ENCODE measurements around the gene NFATC1. TPM values are rescaled to one million over a fixed set of nuclear protein-coding genes. Genes with fewer than 3 reads are reported as not detected.
A peak's percentile ranks its signal among the peaks of the same experiment; 100 is the strongest.

NFATC1 gene
- polyA plus RNA-seq, 2 donors = 1.3 to 1.9 TPM

GRCh38 chr18:79395308-79395640 is 456 bp upstream of the NFATC1 start:
- Histone ChIP-seq H3K4me1 (ENCODE audit: control insufficient read depth in 2 of 2, insufficient read depth in 2 of 2, low read length in 1 of 2) (peaks cover 0 to 7% of the 10 kb centered on the region in 2 donors), H3K4me3 (ENCODE audit: low read depth in 1 of 2, low read length in 2 of 2) (peak overlapping the region in 1 of 2 donors; percentile 48), H3K27ac (ENCODE audit: low read depth in 2 of 2, low read length in 1 of 2) (peak overlapping the region in 1 of 2 donors; percentile 85), H3K36me3 (ENCODE audit: control insufficient read depth in 2 of 2, insufficient read depth in 2 of 2, low read length in 1 of 2) (no peaks in the 10 kb centered on the region), H3K9me3 (ENCODE audit: control insufficient read depth in 2 of 2, insufficient read depth in 1 of 2, low read depth in 1 of 2, low read length in 1 of 2) (no peaks in the 10 kb centered on the region), H3K27me3 (ENCODE audit: control insufficient read depth in 1 of 2, insufficient read depth in 2 of 2, low read length in 2 of 2) (peaks cover 5% of the 10 kb centered on the region in 2 donors)
- 0% methylated on average over 13 to 23 of the region's 34 CpGs for WGBS, 2 donors

DNA sequence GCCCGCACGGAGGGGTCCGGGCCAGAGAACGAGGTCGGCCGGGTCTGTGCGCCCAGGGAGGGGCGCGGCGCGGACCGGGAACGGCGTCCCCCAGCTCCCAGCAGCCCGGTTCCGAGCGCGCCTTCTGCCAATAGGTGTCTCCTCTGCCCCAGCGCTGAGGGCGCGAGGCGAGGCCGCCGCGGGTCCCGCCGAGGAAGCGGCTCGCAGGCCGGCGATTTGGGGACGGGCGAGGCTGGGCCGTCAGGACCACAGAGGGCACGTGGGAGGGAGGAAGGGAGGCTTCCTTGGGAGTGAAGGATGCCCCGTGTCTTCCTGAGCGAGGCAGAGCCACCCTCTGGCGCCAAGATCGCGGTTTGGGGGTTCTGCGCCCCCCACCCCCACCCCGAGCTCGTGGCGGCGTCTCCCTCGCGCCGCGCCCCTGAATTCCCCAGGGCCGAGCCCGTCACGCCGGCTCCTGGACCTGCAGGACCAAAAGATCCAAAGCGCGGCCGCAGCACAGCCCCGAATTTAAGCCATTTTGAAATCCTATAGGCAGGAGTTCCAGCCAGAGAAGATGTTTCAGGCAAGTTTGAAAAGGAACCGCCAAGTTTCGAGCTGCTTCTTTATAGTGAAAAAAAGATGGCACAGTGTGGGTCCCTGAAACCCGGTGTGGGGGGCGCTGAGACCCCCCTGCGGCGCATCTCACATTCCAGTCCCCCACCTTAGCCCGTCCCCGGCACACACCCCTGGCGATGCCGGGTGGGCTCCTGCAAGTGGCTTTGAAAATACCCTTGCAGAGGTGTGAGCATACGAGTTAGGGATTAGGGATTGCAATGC is 909 bp downstream of the NFATC1 start:
- Histone ChIP-seq H3K9me3 (ENCODE audit: control insufficient read depth in 2 of 2, insufficient read depth in 1 of 2, low read depth in 1 of 2, low read length in 1 of 2) (no peaks in the 10 kb centered on the region), H3K4me1 (ENCODE audit: control insufficient read depth in 2 of 2, insufficient read depth in 2 of 2, low read length in 1 of 2) (peaks cover 0 to 7% of the 10 kb centered on the region in 2 donors), H3K27ac (ENCODE audit: low read depth in 2 of 2, low read length in 1 of 2) (peak overlapping the region in 1 of 2 donors; percentile 69), H3K4me3 (ENCODE audit: low read depth in 1 of 2, low read length in 2 of 2) (peak overlapping the region; percentile 27 to 48), H3K27me3 (ENCODE audit: control insufficient read depth in 1 of 2, insufficient read depth in 2 of 2, low read length in 2 of 2) (peaks cover 3% of the 10 kb centered on the region in 2 donors), H3K36me3 (ENCODE audit: control insufficient read depth in 2 of 2, insufficient read depth in 2 of 2, low read length in 1 of 2) (no peaks in the 10 kb centered on the region)
- WGBS, 2 donors = 7 to 10% methylated on average over 65 to 68 of the region's 68 CpGs

DNA sequence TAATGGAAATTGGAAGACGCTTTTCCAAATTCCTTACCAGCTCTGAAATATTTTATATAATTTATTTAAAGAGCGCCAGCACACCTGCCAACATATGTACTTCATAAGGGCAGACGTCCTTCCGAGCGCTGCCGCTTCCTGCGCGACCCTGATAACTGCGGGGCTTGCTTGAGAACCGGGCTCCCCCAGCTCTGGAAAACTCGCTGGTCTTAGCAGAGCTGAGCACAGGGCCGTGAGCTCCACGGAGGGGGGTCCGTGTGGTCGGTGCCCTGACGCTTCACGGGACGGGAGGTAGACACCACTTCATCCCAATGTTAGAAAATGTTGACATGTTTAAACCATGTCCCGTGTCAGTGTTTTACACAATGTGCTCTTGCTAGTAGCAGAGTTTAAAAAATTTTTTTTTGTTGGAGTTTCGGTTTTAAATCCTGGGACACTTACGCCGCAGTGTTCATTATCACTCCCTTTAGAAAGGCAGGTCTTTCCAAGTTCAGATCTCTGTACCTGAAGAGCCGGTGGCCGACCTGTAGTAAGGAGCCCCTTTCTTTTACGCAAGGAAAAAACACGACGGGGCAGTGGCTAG is 1.6 kb downstream of the NFATC1 start:
- no peak overlapping the region for H3K4me3 ChIP-seq (ENCODE audit: low read depth in 1 of 2, low read length in 2 of 2)
- H3K36me3 ChIP-seq (ENCODE audit: control insufficient read depth in 2 of 2, insufficient read depth in 2 of 2, low read length in 1 of 2) = no peaks in the 10 kb centered on the region
- H3K27ac ChIP-seq (ENCODE audit: low read depth in 2 of 2, low read length in 1 of 2) = no peak overlapping the region
- WGBS, 2 donors = 67 to 89% methylated on average over 27 of the region's 27 CpGs
- no peaks in the 10 kb centered on the region for H3K27me3 ChIP-seq (ENCODE audit: control insufficient read depth in 1 of 2, insufficient read depth in 2 of 2, low read length in 2 of 2)
- H3K9me3 ChIP-seq (ENCODE audit: control insufficient read depth in 2 of 2, insufficient read depth in 1 of 2, low read depth in 1 of 2, low read length in 1 of 2) = no peaks in the 10 kb centered on the region
- H3K4me1 ChIP-seq (ENCODE audit: control insufficient read depth in 2 of 2, insufficient read depth in 2 of 2, low read length in 1 of 2) = peaks cover 4 to 7% of the 10 kb centered on the region in 2 donors

DNA sequence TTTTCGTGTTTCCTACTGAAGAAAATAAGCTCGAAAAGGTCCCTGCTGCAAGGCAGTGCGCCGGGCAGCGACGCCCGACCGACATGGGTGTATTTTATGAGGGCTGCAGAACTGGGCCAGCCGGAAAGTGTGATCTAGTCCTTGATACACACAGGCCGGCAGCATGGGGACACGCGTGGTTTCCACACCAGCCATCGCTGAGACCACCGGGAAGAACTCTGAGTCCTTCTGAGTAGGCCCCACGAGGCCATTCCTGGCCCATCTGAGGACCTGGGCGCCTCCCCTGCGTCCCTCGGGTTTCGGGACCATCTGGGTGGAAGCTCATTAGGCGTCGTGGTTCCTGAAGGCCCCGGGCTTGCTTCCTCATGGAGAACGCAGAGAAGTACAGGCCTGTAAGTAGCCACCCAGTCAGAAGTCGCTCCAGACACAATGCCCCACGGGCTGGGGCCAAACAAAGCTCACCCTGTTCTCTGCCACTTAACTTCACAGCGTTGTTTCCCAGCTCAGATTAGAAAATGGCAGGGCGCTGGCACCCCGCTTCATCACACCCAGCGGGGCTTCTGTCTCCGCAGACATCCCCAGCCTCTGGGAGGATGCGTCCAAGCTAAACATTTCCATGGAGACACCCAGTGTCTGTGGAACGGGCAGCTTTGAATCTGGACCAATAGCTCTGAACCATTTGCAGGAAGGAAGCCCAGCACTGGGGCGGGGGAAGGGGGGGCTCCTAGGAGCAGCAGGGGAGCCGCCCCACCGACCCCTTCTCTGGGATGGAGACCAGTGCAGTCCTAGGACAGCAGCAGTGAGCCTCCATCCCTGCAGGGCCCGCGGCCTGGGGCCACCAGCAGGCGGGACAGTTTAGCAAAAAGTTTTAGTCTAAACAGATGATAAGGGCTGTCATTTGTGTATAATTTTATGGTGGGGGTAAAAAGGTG is 2.4 kb downstream of the NFATC1 start:
- Histone ChIP-seq H3K4me1 (ENCODE audit: control insufficient read depth in 2 of 2, insufficient read depth in 2 of 2, low read length in 1 of 2) (peaks cover 6 to 8% of the 10 kb centered on the region in 2 donors), H3K36me3 (ENCODE audit: control insufficient read depth in 2 of 2, insufficient read depth in 2 of 2, low read length in 1 of 2) (no peaks in the 10 kb centered on the region), H3K27ac (ENCODE audit: low read depth in 2 of 2, low read length in 1 of 2) (no peak overlapping the region), H3K27me3 (ENCODE audit: control insufficient read depth in 1 of 2, insufficient read depth in 2 of 2, low read length in 2 of 2) (no peaks in the 10 kb centered on the region), H3K4me3 (ENCODE audit: low read depth in 1 of 2, low read length in 2 of 2) (no peak overlapping the region), H3K9me3 (ENCODE audit: control insufficient read depth in 2 of 2, insufficient read depth in 1 of 2, low read depth in 1 of 2, low read length in 1 of 2) (no peaks in the 10 kb centered on the region)
- WGBS, 2 donors = 69 to 85% methylated on average over 38 of the region's 38 CpGs

GRCh38 chr18:79399275-79400081 is 3.7 kb downstream of the NFATC1 start:
- no peaks in the 10 kb centered on the region for H3K36me3 ChIP-seq (ENCODE audit: control insufficient read depth in 2 of 2, insufficient read depth in 2 of 2, low read length in 1 of 2)
- 25 to 40% methylated on average over 65 to 79 of the region's 79 CpGs for WGBS, 2 donors
- no peaks in the 10 kb centered on the region for H3K27me3 ChIP-seq (ENCODE audit: control insufficient read depth in 1 of 2, insufficient read depth in 2 of 2, low read length in 2 of 2)
- H3K27ac ChIP-seq (ENCODE audit: low read depth in 2 of 2, low read length in 1 of 2) = peak overlapping the region in 1 of 2 donors; percentile 73
- H3K4me3 ChIP-seq (ENCODE audit: low read depth in 1 of 2, low read length in 2 of 2) = peak overlapping the region; percentile 38 to 63
- no peaks in the 10 kb centered on the region for H3K9me3 ChIP-seq (ENCODE audit: control insufficient read depth in 2 of 2, insufficient read depth in 1 of 2, low read depth in 1 of 2, low read length in 1 of 2)
- peaks cover 3 to 8% of the 10 kb centered on the region in 2 donors for H3K4me1 ChIP-seq (ENCODE audit: control insufficient read depth in 2 of 2, insufficient read depth in 2 of 2, low read length in 1 of 2)

DNA sequence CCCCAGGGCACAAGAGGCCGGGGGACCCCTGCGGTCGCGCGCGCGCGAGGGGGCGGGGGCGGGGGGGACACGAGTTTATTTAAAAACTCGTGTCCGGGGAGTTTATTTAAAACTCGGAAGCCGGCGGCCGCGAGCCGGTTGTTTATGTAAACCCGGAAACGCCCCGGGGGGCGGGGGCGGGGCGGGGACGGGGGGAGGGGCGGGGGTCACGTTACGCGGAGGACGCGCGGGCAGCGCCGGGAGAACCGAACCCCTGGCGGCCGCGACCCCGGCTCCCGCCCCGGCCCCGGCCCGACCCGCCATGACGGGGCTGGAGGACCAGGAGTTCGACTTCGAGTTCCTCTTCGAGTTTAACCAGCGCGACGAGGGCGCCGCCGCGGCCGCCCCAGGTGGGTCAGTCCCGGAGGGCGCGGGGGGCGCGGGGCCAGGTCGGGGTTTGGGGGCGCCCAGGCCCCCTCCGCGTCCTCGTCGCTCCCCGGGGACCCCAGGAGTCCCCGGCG is 4.4 kb downstream of the NFATC1 start:
- H3K4me1 ChIP-seq (ENCODE audit: control insufficient read depth in 2 of 2, insufficient read depth in 2 of 2, low read length in 1 of 2) = peaks cover 0 to 8% of the 10 kb centered on the region in 2 donors
- peak overlapping the region; percentile 55 to 63 for H3K4me3 ChIP-seq (ENCODE audit: low read depth in 1 of 2, low read length in 2 of 2)
- H3K27me3 ChIP-seq (ENCODE audit: control insufficient read depth in 1 of 2, insufficient read depth in 2 of 2, low read length in 2 of 2) = no peaks in the 10 kb centered on the region
- 1 to 2% methylated on average over 29 to 71 of the region's 71 CpGs for WGBS, 2 donors
- no peaks in the 10 kb centered on the region for H3K9me3 ChIP-seq (ENCODE audit: control insufficient read depth in 2 of 2, insufficient read depth in 1 of 2, low read depth in 1 of 2, low read length in 1 of 2)
- no peaks in the 10 kb centered on the region for H3K36me3 ChIP-seq (ENCODE audit: control insufficient read depth in 2 of 2, insufficient read depth in 2 of 2, low read length in 1 of 2)
- peak overlapping the region in 1 of 2 donors; percentile 73 for H3K27ac ChIP-seq (ENCODE audit: low read depth in 2 of 2, low read length in 1 of 2)

DNA sequence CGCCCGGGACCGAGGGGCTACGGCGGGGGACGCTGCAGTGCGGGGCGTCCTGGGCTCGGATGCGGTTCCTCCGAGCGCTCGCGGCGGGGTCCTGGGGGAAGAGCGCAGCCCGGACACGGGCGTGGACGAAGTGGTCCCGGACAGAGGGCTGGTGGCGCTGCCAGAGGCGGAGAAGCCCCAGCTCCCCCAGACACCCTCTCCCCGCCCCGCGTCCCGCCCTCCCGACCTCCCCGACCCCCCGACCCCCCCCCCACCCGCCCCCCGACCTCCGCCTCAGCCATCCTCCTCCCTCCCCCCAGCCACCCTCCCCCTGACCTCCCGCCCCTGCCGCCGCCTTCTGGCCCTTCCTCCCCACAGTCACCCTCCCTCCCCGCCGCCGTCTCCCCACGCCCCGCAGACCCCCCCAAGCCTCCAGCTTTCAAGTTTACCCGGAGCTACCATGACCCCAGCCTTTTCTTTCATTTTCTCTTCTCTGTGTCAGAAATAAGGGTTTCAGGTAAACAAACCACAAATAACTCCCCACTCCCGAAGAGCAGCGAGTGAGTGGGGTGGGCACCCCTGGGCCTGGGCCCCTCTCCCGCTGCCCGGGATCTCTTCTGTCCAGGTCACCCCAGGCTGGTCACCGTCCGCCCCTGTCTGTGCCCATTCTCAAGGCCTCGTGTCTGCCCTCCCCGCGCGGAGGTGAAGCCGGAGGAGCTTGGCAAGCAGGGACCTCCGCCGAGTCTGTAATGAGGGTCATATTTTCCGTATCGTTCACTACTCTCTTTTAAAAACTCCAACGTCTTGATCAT is 5.1 kb downstream of the NFATC1 start:
- Histone ChIP-seq H3K36me3 (ENCODE audit: control insufficient read depth in 2 of 2, insufficient read depth in 2 of 2, low read length in 1 of 2) (no peaks in the 10 kb centered on the region), H3K9me3 (ENCODE audit: control insufficient read depth in 2 of 2, insufficient read depth in 1 of 2, low read depth in 1 of 2, low read length in 1 of 2) (no peaks in the 10 kb centered on the region), H3K27me3 (ENCODE audit: control insufficient read depth in 1 of 2, insufficient read depth in 2 of 2, low read length in 2 of 2) (no peaks in the 10 kb centered on the region), H3K27ac (ENCODE audit: low read depth in 2 of 2, low read length in 1 of 2) (peak overlapping the region; percentile 17 to 73), H3K4me3 (ENCODE audit: low read depth in 1 of 2, low read length in 2 of 2) (peak overlapping the region; percentile 55 to 63), H3K4me1 (ENCODE audit: control insufficient read depth in 2 of 2, insufficient read depth in 2 of 2, low read length in 1 of 2) (peaks cover 0 to 8% of the 10 kb centered on the region in 2 donors)
- 30 to 58% methylated on average over 22 to 50 of the region's 58 CpGs for WGBS, 2 donors

- Histone ChIP-seq H3K27ac (ENCODE audit: low read depth in 2 of 2, low read length in 1 of 2) (peak overlapping the region in 1 of 2 donors; percentile 29), H3K9me3 (ENCODE audit: control insufficient read depth in 2 of 2, insufficient read depth in 1 of 2, low read depth in 1 of 2, low read length in 1 of 2) (no peaks in the 10 kb centered on the region), H3K27me3 (ENCODE audit: control insufficient read depth in 1 of 2, insufficient read depth in 2 of 2, low read length in 2 of 2) (no peaks in the 10 kb centered on the region), H3K4me1 (ENCODE audit: control insufficient read depth in 2 of 2, insufficient read depth in 2 of 2, low read length in 1 of 2) (peaks cover 0 to 8% of the 10 kb centered on the region in 2 donors), H3K36me3 (ENCODE audit: control insufficient read depth in 2 of 2, insufficient read depth in 2 of 2, low read length in 1 of 2) (no peaks in the 10 kb centered on the region), H3K4me3 (ENCODE audit: low read depth in 1 of 2, low read length in 2 of 2) (no peak overlapping the region)
- 83 to 86% methylated on average over 32 of the region's 32 CpGs for WGBS, 2 donors
These were observed 5.9 kb downstream of the NFATC1 start for GRCh38 chr18:79401494-79402208.
